HG02623 (cell line): ENCODE results near the gene KRTAP3-2.

ENCODE experiments used
- ATAC-seq: cut with Tn5 transposase; IDR thresholded peaks from one replicate; pipeline ENCODE4 v1.9.1; 2021; ENCODE audit warnings: moderate library complexity; ENCODE audit not compliant: unreplicated experiment

Gene KRTAP3-2

DNA sequence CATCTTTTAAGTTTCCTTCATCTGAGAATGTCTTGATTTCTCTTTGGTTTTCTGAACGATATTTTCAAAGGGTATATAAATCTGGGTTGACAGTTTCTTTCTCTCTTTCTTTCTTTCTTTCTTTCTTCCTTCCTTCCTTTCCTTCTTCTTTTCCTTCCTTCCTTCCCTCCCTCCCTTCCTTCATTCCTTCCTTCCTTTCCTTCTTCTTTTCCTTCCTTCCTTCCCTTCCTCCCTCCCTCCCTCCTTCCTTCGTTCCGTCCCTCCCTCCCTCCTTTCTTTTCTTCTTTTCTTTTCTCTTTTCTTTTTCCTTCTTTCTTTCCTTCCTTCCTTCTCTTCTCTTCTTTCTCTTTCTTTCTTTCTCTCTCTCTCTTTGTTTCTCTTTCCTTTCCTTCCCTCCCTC is 25.3 kb downstream of the KRTAP3-2 start:
- no peak for ATAC-seq

DNA sequence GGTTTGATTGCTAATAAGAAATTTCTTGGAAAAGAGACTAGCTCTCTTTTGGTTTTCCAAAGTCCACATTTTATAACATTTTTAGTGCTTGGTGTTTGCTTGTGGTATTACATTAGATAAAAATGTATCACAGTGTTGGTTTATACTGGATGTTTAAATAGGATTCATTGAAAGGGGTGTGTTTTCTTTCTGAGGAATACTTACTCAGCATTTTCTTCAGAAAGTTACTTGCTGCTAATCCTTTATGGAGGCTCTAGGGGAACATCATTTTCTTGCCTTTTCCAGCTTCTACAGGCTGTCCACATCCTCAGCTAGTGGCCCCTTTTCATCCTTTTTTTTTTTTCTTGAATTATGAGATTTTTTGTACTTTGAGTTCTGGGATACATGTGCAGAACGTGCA is 32.1 kb downstream of the KRTAP3-2 start:
- no peak for ATAC-seq

GRCh38 chr17:40966848-40967247 is 32.9 kb downstream of the KRTAP3-2 start, which contains the start of gene KRT39:
TSS of gene KRT39 (minus strand) at chr17:40966948. CDS start at chr17:40966856, 92 bp downstream.
- no peak for ATAC-seq

- ATAC-seq = no peak
Observed at GRCh38 chr17:40963838-40964237, 35.9 kb downstream of the KRTAP3-2 start.

- no peak for ATAC-seq
Observed at GRCh38 chr17:40962059-40962561, 37.6 kb downstream of the KRTAP3-2 start.

DNA sequence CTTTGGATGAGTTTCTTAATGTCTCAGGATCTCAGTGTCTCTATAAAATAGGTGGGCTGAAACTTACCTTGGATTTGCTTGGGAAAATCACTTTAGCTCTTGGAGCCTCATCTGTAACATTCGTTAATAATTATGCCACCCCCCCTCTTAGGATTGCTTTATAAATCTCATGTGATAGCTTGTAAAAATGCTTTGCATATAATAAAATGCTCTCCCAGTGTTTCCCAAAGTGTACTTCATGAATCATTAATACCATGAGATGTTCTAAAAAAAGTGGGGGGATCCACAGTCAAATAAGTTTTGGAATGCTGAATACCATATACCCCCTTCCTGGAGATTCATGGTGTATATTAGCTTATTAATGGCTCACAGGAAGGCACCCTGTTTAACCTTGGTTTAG is 38.1 kb downstream of the KRTAP3-2 start:
- ATAC-seq = no peak

- no peak for ATAC-seq
Observed at GRCh38 chr17:40960144-40960543, 39.6 kb downstream of the KRTAP3-2 start.

DNA sequence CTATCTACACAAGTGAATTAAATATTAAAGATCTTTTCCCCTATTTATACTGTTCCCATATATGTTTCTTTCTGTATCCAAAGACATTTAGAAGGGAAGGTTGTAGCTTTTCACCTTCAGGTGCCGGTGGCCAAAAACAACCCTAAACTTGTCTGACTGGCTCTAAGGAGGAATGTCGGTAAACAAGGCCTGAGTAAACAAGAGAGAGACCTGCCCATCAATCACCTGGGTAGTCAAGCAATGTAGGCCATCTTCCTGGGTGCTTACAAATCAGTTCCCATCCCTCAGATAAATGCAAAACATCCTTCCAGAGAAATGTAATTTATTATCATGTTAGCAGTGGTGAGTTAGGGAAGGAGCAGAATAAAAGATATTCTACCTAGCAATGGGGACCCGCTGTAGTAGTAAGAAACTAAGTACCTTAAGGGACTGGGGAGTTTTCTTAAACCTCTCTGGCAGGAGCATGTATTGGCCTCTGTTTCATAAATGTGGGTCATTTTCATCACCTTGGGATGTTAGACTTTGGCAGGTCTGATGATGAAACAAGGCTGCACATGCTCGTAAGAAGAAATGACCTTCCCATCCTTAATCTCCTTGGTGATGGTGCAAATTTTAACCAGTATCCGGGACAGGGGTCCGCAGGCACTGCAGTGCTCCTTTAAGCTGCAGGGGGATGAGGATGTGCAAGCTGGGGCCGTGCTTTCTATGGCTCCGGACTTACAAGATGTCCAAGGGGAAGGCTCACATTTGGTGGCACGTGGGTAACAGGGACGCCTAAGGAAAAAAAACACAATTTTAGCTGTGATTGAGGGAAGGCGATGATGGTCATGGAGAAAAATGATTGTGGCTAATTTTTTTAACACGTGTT is 41.4 kb downstream of the KRTAP3-2 start:
- ATAC-seq = no peak

DNA sequence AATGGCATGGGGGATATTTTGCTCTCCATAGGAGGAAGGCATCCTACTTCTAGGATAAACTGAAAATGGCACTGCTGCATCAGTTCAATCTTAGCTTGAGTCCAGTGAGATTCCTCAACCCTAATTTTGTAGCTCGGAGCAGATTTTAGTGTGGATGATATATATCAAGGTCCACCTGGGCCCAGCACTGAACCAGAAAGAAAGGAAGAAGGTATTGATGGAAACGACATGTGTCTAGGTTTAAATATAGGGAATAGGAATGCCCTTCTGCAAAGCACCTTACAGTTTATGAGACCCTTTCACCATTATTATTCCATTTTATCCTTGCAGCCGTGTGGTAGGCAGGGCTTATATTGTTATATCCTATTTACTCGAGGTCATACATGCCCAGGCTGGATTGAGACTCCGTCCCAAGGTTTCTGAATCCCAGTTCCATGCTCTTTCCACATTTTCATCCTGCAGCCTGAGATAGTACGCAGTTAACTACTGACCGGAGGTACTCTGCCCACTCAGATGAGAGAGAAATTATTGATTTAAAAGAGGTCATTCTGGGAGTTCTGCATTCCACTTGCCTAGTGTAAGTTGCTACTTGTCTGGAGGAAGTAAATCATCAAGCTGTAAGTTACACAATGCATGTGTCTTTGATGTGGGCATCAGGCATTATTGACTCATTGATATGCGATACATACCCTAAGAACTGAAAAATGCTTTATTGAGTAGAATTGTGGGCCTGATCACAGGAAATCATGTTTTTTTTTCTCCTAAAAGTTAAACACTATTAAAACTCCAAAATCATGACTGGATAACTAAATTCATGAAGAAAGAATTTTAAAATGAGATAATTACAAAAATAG is 43.1 kb downstream of the KRTAP3-2 start:
- ATAC-seq = no peak

- no peak for ATAC-seq
Observed at GRCh38 chr17:40953881-40954280, 45.8 kb downstream of the KRTAP3-2 start.

GRCh38 chr17:40952661-40953060 is 47.0 kb downstream of the KRTAP3-2 start:
- no peak for ATAC-seq

DNA sequence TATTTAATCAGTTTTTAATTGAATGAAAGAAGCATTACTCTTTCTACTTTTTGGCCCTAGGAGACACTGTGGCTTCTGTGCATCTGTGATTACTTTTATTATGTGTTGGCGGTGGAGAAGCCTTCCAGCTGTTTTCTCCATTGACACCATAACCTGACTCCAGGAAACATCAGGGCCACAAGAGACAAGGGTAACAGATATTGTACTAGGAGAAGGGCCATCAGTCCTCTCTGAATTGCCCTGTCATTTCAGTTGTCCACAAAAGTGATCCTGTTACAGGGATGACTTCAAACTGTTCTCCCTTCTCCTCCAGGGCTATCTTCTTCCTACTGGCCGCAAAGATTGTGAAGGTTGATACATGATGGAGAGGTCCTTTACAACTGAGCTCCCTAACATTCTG is 47.6 kb downstream of the KRTAP3-2 start:
- no peak for ATAC-seq

DNA sequence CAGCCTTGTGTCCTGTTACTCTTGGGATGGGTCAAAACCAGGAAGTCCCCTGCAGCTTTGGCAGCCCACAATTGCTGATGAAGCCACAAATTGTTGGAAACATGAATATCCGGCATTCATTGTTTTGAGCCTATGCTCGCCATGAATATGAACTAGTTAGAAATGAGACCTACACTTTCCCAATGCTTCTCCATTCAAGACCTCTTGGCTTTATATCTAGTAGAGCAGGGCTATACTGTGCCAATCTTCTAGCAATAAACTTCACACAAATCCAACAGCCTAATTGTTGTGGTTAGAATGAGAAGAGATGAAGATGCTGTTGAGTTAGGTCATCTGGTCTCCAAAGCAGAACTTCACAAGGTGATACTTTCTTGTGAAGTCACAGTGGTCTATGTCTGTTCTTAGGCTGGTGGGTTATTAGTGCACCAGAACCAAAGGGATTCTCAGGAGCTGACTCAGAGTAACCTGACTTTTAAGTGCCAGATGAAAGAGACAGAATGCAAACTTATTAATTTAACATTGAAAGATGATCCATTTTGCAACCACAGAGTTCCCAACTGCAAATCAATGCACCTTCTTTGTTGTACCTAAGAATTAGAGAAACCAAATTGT is 48.6 kb downstream of the KRTAP3-2 start:
- no peak for ATAC-seq

GRCh38 chr17:40950176-40950575 is 49.5 kb downstream of the KRTAP3-2 start:
- no peak for ATAC-seq

- no peak for ATAC-seq
Observed at GRCh38 chr17:40949418-40949817, 50.3 kb downstream of the KRTAP3-2 start.
